Tibial artery (tissue), 4 donors: ENCODE measurements around the gene IRX3.

ENCODE experiments used
- DNase-seq, 2 donors: peaks; one replicate each; pipeline ENCODE4 v3.0.0-alpha.2; 2019
- H3K27ac ChIP-seq, 2 donors: fragments of 200-600 bp; sonication (generic) in 1 of 2; 1 replicate in 1 of 2; 2 replicates in 1 of 2; pipeline ENCODE4 v1.5.1; 2018 to 2019; ENCODE audit warnings: mild to moderate bottlenecking in 1 of 2
- H3K27me3 ChIP-seq, 2 donors: fragments of 200-600 bp; sonication (generic) in 1 of 2; one replicate each; pipeline versions ENCODE4 v1.5.1 to v1.6.0; 2016 to 2019
- H3K36me3 ChIP-seq, 3 donors: fragments of 200-600 bp; sonication (generic) in 2 of 3; one replicate each; pipeline ENCODE4 v1.5.1; 2016 to 2019; ENCODE audit warnings: mild to moderate bottlenecking in 2 of 3
- H3K4me1 ChIP-seq, 4 donors: fragments of 200-600 bp; sonication (generic) in 2 of 4; 1 replicate in 3 of 4; 2 replicates in 1 of 4; pipeline ENCODE4 v1.5.1; 2016 to 2019
- H3K4me3 ChIP-seq, 2 donors: fragments of 200-600 bp; sonication (generic) in 1 of 2; 1 replicate in 1 of 2; 2 replicates in 1 of 2; pipeline ENCODE4 v1.5.1; 2018 to 2019; ENCODE audit warnings: mild to moderate bottlenecking in 2 of 2
- H3K9me3 ChIP-seq, 3 donors: fragments of 200-600 bp; sonication (generic) in 1 of 3; one replicate each; pipeline ENCODE4 v1.5.1; 2016 to 2019
- intact Hi-C: fragments of 100-400 bp; cut with DNase I; formaldehyde crosslinking; loops from one replicate; pipeline ENCODE4 v1.15.0; 2023; ENCODE audit warnings: low total_unique reads
- TF ChIP-seq, protein P1 (sequence below), 2 experiments: fragments of 200-600 bp in 1 of 2; fragments of 450-650 bp in 1 of 2; IDR thresholded peaks; one replicate each; pipeline ENCODE4 v1.5.1; 2017 to 2019; ENCODE audit warnings: antibody characterized with exemption in 2 of 2, mild to moderate bottlenecking in 1 of 2, moderate library complexity in 1 of 2

Gene IRX3

DNA sequence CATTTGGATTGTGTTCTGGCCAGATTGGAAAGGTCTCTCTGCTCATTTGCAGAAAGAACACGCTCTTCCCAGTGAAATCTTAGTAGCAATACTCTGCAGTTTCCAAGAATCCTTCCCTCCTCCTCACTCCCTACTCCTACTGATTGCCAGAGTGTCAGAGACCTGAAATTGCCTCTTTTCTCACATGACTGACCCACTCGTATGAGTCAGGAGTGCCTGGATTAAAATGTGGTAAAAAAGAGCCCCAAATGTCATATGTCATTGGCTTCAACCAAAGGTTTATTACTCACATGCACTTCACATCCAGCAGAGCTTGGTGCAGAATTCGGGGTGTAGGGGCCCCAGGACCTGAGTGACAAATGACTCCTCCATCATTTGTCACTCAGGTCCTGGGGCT, 39.7 kb upstream of the IRX3 start:
- intact Hi-C loops, result no loop called here
- peak in 1 of 2 donors; percentile 24 for DNase-seq
- Histone ChIP-seq H3K4me1 (no peaks in the 10 kb centered on the region), H3K9me3 (no peaks in the 10 kb centered on the region), H3K4me3 (no peak overlapping the region), H3K27me3 (no peaks in the 10 kb centered on the region), H3K27ac (no peak overlapping the region), H3K36me3 (no peaks in the 10 kb centered on the region)
- TF ChIP-seq, protein P1, sequence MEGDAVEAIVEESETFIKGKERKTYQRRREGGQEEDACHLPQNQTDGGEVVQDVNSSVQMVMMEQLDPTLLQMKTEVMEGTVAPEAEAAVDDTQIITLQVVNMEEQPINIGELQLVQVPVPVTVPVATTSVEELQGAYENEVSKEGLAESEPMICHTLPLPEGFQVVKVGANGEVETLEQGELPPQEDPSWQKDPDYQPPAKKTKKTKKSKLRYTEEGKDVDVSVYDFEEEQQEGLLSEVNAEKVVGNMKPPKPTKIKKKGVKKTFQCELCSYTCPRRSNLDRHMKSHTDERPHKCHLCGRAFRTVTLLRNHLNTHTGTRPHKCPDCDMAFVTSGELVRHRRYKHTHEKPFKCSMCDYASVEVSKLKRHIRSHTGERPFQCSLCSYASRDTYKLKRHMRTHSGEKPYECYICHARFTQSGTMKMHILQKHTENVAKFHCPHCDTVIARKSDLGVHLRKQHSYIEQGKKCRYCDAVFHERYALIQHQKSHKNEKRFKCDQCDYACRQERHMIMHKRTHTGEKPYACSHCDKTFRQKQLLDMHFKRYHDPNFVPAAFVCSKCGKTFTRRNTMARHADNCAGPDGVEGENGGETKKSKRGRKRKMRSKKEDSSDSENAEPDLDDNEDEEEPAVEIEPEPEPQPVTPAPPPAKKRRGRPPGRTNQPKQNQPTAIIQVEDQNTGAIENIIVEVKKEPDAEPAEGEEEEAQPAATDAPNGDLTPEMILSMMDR (IDR thresholded peaks at IDR 0.05), result no peak

DNA sequence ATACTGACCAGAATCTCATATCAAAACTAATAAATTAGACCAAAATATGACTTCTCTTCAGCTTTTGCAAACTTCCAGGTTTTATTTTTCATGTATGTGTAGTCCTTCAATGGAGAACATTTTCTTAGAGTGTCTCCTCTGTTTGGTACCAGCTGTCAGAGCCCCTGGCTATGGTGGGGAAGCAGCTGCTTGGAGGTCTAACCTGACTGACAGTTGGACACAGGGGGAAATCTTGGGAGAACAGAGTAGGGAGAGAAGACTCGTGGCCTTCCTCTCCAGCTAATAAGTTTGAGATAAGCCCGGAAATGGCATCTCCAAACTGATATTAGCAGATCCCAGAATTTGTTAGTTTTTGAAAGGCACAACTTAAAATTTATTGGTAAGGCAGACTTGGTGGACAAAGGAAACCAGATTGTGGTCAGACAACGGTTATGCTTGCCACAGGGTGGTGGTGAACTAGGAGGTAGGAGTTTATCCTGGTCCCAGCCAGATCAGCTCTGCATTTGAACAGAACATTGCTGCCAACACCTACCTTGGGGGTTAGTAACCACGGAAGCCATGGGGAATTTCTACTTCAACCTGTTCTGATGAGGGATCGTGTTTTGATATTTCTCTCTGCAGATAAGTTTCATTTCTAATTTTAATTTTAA, 39.2 kb upstream of the IRX3 start:
- H3K36me3 ChIP-seq, result no peaks in the 10 kb centered on the region
- intact Hi-C loops, result no loop called here

DNA sequence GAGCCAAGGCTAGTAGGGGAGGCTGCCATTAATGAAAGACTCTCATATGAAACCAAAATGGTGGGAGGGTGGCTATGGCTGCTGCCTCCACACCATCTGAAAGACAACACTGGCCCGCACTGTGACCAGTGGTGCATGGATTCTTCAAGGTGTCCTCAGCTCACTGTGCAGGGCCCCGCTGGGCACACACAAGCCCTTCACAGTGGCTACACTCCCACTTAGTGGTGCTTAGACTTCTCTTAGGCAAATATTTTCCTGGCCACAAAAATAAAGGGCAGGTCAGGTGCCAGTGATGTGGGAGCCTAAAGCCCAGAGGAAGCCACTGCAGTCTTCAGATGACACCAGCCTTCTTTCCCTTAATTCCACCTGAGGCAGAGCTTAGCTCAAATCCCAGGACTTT, 38.1 kb upstream of the IRX3 start:
- no peak overlapping the region for H3K4me3 ChIP-seq
- no peak overlapping the region for H3K27ac ChIP-seq
- H3K9me3 ChIP-seq, result no peaks in the 10 kb centered on the region
- H3K36me3 ChIP-seq, result no peaks in the 10 kb centered on the region
- TF ChIP-seq, protein P1 (IDR thresholded peaks at IDR 0.05), result no peak
- no peak for DNase-seq
- H3K4me1 ChIP-seq, result no peaks in the 10 kb centered on the region
- intact Hi-C loops, result no loop called here
- H3K27me3 ChIP-seq, result no peaks in the 10 kb centered on the region

More for the DNA sequence above, 39.2 kb upstream of the IRX3 start:
- Histone ChIP-seq H3K9me3 (no peaks in the 10 kb centered on the region), H3K4me1 (no peaks in the 10 kb centered on the region), H3K27me3 (no peaks in the 10 kb centered on the region), H3K27ac (no peak overlapping the region), H3K4me3 (no peak overlapping the region)
- TF ChIP-seq, protein P1 (IDR thresholded peaks at IDR 0.05), result no peak
- DNase-seq, result no peak

DNA sequence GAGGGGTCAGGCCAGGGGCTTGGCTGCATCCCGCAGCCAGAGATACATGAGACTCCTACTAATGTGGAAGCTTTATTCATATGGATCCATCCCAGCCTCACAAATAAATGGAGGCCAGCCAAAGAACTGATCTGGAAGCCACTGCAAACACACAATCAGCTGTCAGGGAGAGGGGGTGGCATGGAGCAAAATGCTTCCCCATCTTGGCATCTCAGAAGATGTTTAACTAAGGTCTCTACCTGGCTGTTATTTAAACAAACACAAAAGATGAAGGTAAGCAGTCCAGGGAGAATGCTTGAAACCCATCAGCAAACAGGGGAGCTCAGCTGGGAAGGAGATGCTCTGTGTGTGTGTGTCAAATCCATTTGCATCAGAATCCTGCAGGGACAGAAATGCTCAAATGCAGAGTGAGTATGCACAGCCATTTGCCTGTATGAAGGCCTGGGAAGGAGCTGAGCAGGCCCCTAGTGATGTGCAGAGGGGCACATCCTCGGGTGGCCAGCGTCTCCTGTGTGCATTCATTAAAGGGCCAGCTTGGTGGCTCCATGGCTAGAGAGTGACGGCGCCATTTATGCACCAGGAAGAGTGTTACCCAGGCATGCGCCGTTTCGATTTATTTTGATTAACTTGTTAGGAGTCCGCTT, 34.2 kb upstream of the IRX3 start:
- Histone ChIP-seq H3K9me3 (no peaks in the 10 kb centered on the region), H3K4me1 (no peaks in the 10 kb centered on the region), H3K27me3 (no peaks in the 10 kb centered on the region), H3K27ac (no peak overlapping the region), H3K4me3 (no peak overlapping the region), H3K36me3 (no peaks in the 10 kb centered on the region)
- DNase-seq, result peak in 1 of 2 donors; percentile 34
- intact Hi-C loops, result no loop called here
- TF ChIP-seq, protein P1 (IDR thresholded peaks at IDR 0.05), result no peak

DNA sequence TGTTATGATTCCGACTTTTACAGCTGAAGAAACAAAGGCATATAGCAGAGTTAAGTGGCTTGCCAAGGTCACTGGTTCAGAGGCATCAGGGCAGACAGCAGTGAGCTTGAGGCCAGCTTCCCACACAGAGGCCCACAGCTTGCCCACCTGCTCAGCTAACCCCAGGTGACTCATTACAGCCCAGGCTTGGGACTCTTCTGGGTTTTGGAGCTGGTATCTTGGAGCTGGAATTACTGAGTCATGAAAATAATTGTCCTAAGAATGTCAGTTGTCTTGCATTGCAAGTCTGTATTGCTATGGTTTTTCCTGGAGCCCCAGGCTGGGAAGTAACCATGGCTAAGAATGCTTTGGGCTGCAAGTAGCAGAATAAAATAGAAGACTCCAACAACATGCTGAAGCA, 32.4 kb upstream of the IRX3 start:
- H3K27me3 ChIP-seq, result no peaks in the 10 kb centered on the region
- no peaks in the 10 kb centered on the region for H3K4me1 ChIP-seq
- TF ChIP-seq, protein P1 (IDR thresholded peaks at IDR 0.05), result no peak
- H3K27ac ChIP-seq, result no peak overlapping the region
- intact Hi-C loops, result no loop called here
- DNase-seq, result no peak
- H3K4me3 ChIP-seq, result no peak overlapping the region
- no peaks in the 10 kb centered on the region for H3K36me3 ChIP-seq
- H3K9me3 ChIP-seq, result no peaks in the 10 kb centered on the region
